CD4-positive, alpha-beta T cell treated with Interleukin-6 at 100 ng/mL for 8 hours (primary cell): ENCODE data around the gene CRYGB.

ENCODE experiments used
- DNase-seq: peaks from one replicate; pipeline ENCODE4 v3.0.0-alpha.2; 2020; ENCODE audit warnings: mixed read lengths, low spot score

CRYGB gene, protein sequence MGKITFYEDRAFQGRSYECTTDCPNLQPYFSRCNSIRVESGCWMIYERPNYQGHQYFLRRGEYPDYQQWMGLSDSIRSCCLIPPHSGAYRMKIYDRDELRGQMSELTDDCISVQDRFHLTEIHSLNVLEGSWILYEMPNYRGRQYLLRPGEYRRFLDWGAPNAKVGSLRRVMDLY

DNA sequence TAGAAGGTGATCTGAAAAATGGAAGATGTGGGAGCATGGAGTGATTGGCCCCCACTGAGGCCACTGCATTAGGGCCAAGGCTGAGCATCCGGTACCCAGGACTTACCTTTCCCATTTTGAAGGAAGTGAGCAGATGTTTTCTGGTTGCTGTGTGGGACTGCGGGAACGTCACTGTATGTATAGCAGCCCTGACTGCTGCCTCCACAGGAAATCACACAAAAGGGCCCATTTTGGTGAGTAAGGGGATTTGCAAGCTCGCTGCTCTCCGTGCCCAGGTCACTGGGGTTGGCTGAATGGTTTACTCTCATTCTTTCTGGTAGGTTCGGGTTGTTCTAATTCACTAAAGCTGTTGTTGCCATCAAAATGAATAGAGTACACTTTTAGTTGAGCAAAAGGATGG, at the start of gene CRYGB:
CRYGB (minus strand) TSS at position 153 of the 400 bp plus-strand sequence; CDS start at position 115, 38 bp downstream.
- DNase-seq = no peak

DNA sequence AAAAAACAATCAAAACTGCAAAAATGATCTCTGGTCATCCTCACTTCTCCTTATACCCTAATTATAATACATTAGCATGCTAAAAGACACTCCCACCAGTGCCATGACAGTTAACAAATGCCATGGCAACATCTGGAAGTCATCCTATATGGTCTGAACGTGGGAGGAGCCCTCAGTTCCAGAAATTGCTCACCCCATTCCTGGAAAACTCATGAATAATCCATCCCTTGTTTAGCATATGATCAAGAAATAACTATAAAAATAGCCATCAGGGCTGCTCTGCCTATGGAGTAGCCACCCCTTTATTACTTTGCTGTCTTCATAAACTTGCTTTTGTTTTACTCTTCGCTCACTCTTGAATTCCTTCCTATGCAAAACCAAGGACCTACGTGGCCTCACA, 49.6 kb upstream of the CRYGB start:
- DNase-seq = no peak

DNA sequence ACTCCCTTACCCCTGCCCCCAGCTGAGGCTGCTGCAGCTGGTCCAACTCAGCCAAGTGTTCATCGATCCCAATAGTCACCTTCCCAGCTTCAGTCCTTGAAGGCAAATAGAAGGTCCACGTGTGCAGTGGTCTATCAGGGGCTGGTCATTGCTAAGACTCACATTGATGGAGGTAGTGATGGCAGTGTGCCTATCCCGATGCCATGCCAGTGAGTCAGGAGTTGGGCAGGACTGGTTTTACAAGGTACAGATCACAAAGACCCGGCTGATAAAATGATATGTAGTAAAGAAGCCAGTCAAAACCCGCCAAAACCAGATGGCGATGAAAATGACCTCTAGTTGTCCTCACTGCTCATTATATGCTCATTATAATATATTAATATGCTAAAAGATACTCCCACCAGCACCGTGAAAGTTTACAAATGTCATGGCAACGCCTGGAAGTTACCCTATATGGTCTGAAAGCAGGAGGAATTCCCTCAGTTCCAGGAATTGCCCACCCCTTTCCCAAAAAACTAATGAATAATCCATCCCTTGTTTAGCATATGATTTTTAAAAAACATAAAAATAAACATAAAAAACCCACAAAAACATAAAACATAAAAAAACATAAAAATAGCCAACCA, 46.8 kb upstream of the CRYGB start:
- no peak for DNase-seq

DNA sequence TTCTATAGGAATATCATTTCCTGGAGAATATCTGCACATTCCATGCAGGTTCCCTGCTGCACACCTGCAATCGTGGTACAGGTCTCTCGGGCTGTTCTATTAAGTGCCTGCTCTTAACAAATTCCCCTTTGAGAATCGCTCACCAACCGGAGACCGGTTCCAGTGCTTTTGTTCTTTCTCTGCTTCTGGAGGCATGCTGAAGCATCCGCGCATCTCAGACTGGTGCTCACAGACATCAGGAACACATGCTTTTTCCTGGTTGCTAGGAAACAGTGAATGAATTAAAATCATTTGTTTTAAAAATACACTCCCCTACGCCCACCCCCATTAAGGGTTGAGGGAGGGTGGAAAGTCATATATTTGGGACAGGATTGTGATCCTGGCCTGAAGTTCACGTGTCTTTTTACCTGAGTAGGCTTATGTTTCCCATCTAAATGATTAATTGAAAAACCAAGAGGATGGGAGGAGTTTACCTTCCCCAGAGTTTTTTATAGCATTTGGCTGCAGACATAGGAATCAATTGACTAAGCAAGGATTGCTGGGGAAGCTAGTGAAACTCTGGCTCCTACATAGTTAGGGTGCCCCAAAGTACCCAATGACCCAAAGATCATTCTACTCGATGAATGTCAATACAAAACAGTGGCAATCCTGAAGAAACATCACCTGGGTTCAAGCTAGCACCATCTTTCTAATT, 44.0 kb upstream of the CRYGB start, which contains the start of gene C2orf80:
C2orf80 (minus strand) TSS at position 221 of the 694 bp plus-strand sequence. CDS start 3,044 bp downstream, outside the sequence.
- DNase-seq = no peak

DNA sequence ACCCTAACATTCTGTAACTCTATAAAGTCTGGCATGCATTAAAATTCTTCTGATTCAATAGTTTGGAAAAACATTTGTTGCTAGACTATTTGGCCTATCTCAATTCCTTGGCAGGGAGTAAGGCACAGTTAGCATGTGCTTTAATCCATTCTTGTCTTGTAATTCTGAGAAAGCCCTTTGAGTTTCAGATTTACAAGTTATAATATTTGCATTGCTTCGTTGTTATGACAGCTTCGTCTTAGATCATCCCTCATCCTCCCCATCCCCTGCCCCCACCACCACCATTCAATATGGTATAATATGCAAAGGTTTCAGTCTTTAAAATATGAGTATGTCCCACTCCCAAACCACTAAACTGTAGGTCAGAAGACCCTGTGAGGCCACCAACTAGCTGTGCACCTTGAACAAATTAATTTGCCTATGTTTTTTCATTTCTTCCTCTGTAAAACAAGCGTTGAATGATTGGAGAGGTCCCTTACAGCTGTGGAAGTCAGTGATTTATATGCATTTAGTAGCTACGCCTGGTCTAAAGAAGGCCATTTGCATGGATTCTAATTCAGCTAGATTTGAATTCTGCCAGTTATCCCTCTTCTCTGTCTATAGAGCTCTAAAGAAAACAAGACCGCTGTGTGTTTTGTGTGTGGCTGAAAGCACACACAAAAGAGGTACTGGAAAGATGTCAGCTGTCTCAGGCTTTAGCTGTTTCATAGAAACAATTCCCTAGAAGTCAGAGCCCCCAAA, 43.3 kb upstream of the CRYGB start:
- DNase-seq = no peak

DNA sequence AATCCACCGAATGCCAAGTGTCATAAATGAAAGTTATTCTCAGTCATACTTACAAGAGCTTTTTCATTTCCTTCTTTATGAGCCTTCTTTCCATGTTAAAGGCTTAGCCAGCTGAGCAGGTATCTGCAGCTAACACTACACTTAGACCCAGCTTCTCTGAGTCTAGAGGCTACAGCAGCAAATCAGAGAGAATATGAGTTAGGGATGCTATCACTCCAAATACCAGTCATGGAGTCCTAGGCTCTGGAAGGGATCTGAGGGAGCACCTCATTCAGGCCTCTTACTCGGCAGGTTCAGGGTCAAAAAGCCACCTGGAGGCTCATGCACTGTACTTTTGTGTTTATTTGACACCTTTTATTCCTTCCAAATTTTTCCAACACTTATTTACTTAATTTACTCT, 40.9 kb upstream of the CRYGB start:
- DNase-seq = no peak

DNA sequence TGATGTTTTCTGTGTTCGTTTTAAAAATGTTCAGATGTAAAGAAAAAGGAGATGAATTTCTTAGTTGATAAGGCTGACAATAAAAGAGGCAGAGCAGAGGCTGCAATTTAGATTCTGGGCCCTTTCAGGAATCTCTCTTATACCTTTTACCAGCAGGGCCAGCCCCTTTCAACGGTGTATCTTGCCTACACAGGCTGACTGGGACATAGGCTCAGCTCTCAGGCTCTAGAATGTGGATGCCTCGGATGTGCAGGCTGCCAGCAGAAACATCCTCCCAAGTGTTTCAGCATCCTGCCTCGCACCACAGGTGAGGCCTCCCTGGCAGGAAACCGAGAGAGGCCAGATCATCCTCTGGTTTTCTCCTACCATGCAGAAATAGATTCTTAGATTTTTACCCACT, 40.5 kb upstream of the CRYGB start:
- DNase-seq = no peak

DNA sequence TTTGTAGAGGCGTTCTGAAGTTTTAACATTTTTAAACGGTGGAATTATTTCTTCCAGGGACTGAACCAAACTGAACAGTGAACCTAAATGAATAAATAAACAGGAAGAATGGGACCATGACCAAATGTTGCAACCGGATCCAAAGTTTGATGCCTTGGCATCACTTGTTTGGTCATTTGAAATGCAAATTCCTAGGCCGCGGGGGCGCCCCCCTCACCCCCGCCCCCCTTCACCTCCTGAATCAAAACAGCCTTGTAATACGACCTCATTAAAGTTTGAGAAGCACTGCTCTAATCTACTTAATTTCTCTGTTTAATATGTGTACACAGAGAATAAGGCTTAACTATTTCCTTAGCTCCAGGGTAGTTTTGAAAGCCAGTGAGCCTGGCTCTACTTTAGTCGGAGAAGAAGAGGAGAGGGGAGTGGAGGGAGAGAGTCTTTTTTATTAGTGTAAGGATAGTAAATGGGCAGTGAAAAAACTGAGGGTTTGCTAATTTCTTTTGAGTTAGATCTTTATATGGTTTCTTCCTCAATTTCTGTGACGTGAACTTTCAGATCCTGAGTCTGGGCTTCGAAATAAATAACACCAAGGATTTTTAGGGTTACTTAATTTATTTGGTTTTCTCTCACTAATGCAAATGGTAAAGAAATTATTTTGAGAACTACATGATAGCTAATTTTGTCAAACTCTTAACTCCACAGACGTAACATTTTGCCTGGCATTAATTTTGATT, 38.2 kb upstream of the CRYGB start:
- DNase-seq = no peak

DNA sequence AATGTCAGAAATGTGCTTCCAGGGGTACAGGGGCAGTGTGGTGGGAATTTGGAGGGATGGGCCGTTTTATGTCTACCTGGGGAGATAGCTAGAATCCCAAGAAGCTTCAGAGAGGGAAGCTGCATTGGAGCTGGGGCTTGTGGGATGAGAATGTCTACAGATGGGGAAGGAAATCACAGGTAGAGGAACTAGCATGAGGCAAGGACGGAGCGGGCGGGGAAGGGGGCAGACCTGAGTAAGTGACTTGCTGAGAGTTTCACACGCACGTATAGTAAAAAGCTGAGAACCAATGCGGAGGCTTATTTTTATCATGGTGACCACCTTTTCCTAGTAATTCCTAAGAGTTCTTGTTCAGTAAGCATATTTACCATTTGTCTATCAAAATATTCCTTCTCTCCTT, 37.6 kb upstream of the CRYGB start:
- DNase-seq = no peak

DNA sequence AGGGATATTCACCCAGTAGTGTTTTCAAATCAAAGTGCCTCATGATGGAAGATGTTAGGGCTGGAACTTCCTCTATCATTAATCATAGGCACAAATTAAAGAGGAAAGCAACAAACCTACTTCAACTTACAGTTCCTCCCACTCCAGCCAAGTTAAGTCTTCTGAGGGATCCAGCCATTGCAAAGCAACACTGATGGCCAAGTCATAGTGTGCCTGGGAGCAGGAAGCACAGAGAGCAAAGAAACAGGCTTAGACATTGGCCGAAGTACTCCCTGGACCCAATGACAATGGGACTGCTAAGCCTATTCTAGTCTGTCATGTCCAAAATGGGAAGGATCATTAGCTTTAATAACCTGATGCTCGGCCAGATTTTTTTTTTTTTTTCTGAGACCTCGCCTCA, 36.9 kb upstream of the CRYGB start:
- DNase-seq = no peak

DNA sequence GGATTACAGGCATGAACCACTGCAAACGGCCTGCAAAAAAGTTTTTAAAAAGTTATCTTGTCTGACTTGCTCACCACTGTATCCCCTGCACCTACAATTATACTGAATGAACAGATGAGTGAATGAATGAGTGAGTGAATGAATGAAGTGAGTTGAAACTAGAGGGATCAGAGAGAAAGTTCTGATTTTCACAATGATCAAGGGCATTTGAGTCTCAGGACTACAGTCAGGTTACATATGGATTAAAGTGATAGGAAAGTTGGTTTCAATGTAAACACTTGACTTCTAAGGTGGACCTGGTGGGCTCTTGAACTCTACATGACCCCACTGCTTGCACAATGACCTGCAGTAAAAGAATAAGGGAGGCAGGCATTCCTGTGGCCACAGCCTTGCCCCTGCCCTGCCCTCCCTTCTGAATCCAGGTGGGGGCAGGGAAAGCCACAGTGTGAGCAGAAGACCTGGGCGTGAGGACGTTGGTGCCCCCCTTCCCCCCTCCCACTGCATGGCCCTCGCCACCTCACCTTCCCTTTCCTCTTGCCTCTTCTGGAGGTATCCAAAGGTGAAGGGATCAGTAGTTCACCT, 33.2 kb upstream of the CRYGB start:
- no peak for DNase-seq

DNA sequence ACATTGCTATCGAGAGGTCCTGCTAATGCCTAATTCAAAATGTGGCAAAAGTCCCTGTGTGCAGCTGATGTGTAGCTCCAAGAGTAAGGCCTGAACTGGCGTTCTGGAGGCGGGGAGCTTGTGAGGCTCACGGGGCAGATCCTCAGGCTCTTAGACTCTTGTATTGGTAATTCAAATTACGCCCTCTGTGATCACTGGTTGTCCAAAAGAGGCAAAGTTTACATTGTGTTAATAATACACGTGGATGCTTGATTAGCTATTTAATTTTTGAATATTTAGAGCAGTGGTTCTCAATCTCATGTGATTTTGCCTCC, 29.8 kb upstream of the CRYGB start:
- no peak for DNase-seq

DNA sequence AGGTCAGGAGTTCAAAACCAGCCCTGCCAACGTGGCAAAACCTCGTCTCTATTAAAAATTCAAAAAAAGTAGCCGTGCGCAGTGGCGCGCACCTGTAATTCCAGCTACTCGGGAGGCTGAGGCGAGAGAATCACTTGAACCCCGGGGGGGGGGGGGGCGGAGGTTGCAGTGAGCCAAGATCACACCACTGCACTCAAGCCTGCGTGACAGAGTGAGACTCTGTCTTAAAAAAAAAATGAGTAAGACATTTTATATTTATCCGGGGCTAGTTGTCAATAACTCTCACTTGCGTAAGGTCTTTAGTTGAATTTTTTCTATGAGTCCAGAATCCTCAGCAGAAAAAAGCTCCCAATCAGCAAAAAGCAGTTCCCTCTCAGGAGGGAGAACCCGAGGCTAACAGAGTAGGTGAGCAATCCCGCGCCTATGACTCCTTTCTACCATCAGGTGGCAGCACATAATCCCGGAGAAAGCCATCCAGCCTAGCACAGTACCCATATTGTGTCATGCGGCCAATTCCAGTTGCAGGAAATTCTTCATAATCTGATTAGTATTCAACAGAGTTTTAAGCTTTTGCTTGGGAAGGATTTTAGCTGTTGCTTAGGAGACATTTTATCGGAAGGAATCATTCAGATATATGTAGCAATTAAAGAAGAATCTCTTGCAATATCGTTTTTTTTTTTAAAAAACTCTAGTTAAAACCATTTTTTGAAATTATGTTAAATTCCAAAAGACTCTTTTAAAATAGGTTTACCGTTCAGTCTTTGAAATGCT, 29.3 kb upstream of the CRYGB start:
- peak; percentile 57 for DNase-seq

DNA sequence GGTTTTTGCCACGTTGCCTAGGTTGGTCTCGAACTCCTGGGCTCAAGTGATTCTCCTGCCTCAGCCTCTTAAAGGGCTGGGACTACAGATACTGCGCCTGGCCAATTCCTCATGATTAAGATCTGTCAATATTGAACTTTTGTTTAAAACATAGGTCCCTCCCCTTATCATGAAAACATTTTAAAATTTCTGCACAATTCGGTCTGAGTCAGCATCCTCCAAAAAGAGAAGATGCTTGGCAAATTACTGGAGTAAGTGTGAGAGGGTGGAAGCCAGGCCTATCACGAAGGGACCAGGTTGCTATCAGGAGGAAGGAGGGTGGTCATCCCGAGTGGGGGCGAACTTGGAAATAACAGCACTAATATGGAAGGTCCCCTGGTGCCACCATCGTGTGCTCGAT, 28.2 kb upstream of the CRYGB start:
- DNase-seq = no peak

DNA sequence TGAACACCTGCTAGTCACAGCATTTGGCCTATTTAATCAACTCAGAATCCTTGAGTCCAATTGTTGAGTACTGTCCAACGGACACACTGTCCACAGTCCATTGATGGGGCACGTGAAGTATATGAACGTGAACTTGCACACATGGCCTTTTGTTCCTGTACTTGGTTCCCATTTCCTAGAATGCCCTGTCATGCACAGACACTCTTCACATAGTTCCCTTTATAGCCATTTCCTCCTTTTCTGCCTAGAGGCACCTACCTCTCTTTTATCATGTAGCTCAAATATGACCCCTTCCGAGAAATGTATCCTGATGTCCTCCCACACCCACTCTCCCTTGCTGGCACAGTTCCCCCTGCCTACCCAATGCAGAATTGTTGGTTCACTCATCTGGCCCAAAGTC, 26.2 kb upstream of the CRYGB start:
- DNase-seq = no peak

DNA sequence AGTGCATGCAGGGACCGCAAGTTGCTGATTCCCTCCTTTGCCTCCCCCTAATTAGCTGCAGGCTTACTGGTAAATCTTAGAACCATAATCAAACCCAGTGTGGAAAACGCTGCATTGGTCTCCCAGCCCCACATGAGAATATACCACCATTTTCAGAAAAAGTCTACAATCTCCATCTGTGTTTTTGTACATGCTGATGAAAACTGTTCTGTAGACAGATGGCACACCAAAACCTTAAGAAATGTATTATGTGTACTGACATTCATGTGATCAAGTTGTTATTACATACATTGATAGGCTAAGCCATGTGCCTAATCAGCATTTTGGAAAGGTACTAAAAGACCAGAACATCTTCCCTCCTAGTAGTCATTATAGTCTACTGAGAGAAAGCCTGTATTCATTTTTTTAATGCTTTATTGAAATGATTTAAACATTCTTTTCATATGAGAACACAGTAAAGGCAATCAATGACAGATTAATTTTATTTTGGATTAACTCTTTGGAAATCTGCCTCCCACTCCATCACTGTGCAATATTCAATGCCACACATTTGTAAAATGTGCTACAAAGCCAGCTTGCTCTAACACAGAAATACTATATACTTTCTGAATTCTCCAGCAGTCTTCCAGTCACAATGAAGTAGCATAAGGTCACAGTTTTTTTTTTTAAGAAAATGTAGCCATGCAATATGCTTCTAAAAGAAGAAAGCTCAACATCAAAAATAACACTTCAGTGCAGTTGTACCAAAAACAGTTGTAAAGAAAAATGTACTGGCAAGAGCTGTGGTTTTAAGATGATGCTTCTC, 19.2 kb upstream of the CRYGB start:
- DNase-seq = no peak

DNA sequence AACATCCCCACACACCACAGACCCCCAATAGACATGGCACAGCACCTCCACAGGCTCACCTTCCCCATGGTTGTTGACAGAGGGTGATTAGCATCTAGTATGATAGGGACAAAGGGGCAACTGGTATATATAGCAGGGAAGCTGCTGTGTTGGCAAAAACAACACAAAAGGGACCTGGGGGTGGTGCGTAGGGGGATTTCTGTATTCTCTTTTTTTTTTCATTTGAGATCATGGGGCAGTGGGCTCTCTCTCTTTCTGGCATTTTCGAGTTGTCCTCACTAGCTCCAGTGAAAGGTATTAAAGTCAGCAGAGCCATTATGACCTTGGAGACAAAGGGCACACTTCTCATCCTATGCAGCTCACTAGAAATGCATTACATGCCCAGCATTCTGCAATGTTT, 17.5 kb upstream of the CRYGB start, which contains the start of gene CRYGA:
CRYGA (minus strand) TSS at position 101 of the 400 bp plus-strand sequence; CDS start at position 68, 33 bp downstream.
- no peak for DNase-seq

DNA sequence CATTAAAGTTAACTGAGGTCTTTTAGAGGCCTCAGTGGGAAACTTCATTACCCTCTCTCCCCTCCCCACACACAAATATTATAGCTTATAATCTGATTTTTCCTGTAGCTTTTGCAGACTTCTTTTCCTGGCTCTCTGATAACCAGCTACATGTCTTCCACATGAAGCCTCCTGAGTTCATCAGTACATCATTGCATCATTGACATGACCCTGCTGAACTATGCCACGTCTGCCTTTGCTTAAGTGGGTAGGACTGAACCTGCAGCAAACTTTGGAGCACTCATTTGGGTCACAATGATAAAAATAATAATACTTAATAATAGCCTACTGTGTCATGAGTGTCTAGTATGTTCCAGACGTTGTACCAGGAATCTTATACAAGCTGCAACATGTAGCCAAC, 10.5 kb upstream of the CRYGB start:
- no peak for DNase-seq

DNA sequence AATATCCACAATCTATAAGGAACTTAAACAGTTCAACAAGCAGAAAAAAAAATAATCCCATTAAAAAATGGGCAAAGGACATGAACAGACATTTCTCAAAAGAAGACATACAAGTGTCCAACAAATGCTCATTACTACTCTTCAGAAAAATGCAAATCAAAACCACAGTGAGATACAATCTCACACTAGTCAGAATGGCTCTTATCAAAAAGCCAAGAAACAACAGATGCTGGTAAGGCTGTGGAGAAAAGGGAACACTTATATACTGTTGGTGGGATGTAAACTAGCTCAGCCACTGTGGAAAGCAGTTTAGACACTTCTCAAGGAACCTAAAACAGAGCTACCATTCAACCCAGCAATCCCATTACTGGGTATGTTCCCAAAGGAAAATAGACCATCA, 7.2 kb upstream of the CRYGB start:
- DNase-seq = no peak

DNA sequence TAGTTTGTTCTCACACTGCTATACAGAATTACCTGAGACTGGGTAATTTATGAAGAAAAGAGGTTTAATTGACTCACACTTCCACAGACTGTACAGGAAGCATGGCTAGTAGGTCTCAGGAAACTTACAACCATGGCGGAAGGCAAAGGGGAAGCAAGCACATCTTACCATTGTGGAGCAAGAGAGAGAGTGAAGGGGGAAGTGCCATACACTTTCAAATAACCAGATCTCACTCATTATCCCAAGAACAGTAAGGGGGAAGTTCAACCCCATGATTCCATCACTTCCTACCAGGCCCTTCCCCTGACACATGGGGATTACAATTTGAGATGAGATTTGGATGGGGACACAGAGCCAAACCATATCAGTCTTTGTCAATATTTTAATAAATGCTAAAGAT, 5.0 kb upstream of the CRYGB start:
- DNase-seq = no peak
